Esophagus (tissue), 2 donors: ENCODE measurements around the gene TYROBP. TPM values are rescaled to one million over a fixed set of nuclear protein-coding genes. Genes with fewer than 3 reads are reported as not detected.

Experiments
- H3K27ac ChIP-seq, 2 donors: one replicate each; pipeline ENCODE4 v1.5.1; 2013; ENCODE audit warnings: low read depth in 2 of 2, mild to moderate bottlenecking in 2 of 2, inconsistent platforms in 1 of 2, low read length in 1 of 2, moderate library complexity in 1 of 2
- H3K27me3 ChIP-seq, 2 donors: one replicate each; pipeline ENCODE4 v1.6.1; 2013; ENCODE audit warnings: low read length in 2 of 2, control low read depth in 1 of 2, mild to moderate bottlenecking in 1 of 2; ENCODE audit not compliant: insufficient read depth in 2 of 2, control insufficient read depth in 1 of 2
- H3K36me3 ChIP-seq, 2 donors: one replicate each; pipeline ENCODE4 v1.6.1; 2013; ENCODE audit warnings: low read length in 1 of 2; ENCODE audit not compliant: control insufficient read depth in 2 of 2, insufficient read depth in 2 of 2
- H3K4me1 ChIP-seq, 2 donors: one replicate each; pipeline ENCODE4 v1.6.1; 2013; ENCODE audit warnings: low read length in 1 of 2; ENCODE audit not compliant: control insufficient read depth in 2 of 2, insufficient read depth in 2 of 2
- H3K4me3 ChIP-seq, 2 donors: one replicate each; pipeline ENCODE4 v1.5.1; 2013; ENCODE audit warnings: low read length in 2 of 2, mild to moderate bottlenecking in 2 of 2, low read depth in 1 of 2, moderate library complexity in 1 of 2
- H3K9me3 ChIP-seq, 2 donors: one replicate each; pipeline ENCODE4 v1.6.1; 2013; ENCODE audit warnings: mild to moderate bottlenecking in 2 of 2, low read depth in 1 of 2, low read length in 1 of 2, moderate library complexity in 1 of 2; ENCODE audit not compliant: control insufficient read depth in 2 of 2, insufficient read depth in 1 of 2
- WGBS, 2 donors: extraction: QIAGEN DNeasy Blood & Tissue Kit; methylation state at CpG; one replicate each; pipeline ENCODE4 v1.1.7; 2013; 5-methylcytosine and 5-hydroxymethylcytosine counted together
- polyA plus RNA-seq, 2 donors: library from polyadenylated mRNA; stranded (reverse); fragments of 200-250 nt; gene quantifications; one replicate each; pipeline ENCODE4 v1.2.3, GENCODE V29; 2013
- donor health status: healthy with polysubstance abuse.
- donor health status: Bipolar disorder and iron deficiency.

The TYROBP gene
- polyA plus RNA-seq, 2 donors = 16.7 to 26.8 TPM

DNA sequence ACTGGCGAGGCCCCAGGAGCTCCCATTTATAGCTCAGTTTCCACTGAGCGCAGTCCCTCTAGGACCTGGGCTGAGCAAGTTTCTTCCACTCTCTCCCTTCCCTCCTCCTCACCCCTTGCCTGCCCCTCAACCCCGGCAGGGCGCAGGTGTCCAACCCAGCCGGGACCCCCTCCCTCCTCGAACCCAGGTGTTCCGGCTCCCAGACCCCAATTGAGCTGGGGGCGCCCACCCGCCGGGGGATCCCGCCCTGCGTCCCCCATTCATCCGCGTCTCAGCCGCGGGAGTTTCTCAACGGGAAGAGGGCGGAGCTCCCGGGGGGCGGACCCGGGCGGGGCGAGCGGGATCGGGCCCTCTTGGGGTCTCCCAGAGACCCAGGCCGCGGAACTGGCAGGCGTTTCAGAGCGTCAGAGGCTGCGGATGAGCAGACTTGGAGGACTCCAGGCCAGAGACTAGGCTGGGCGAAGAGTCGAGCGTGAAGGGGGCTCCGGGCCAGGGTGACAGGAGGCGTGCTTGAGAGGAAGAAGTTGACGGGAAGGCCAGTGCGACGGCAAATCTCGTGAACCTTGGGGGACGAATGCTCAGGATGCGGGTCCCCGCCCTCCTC lies 51.4 kb downstream of the TYROBP start, which contains the start of gene KIRREL2:
Gene KIRREL2, plus strand, starts transcription at position 366 of the 604 bp plus-strand sequence. Its CDS starts 209 bp downstream, at position 575.
- H3K9me3 ChIP-seq = peaks cover 0 to 4% of the 10 kb centered on the region in 2 donors
- peaks cover 0 to 16% of the 10 kb centered on the region in 2 donors for H3K27me3 ChIP-seq
- no peak within 1 kb of the TSS for H3K27ac ChIP-seq
- peaks cover 0 to 7% of the 10 kb centered on the region in 2 donors for H3K4me1 ChIP-seq
- H3K4me3 ChIP-seq = peak within 1 kb of the TSS; percentile 28 to 40
- WGBS, 2 donors = 1% methylated on average over 41 to 42 of the region's 42 CpGs
- no peaks in the 10 kb centered on the region for H3K36me3 ChIP-seq

Other genes with a start within 250 kb of the TYROBP start
- 10 to 100 TPM; 10.7 to 11.5 TPM for gene UPK1A, start 241.8 kb downstream of the TYROBP start, polyA plus RNA-seq
- under 1 TPM; 0.07 to 0.18 TPM for gene ZBTB32, start 203.7 kb downstream of the TYROBP start, polyA plus RNA-seq
- 10 to 100 TPM; 21.5 to 33.8 TPM for gene KMT2B, start 190.3 kb downstream of the TYROBP start, polyA plus RNA-seq
- 1 to 10 TPM; 4.3 to 5.1 TPM for gene IGFLR1, start 165.8 kb downstream of the TYROBP start, polyA plus RNA-seq
- gene U2AF1L4, start 162.9 kb downstream of the TYROBP start, polyA plus RNA-seq = 10 to 100 TPM; 17.4 to 43.4 TPM
- gene PSENEN, start 162.6 kb downstream of the TYROBP start, polyA plus RNA-seq = 100 to 1,000 TPM in 1 of 2 donors, 10 to 100 TPM in 1; 62.5 to 128 TPM
- 10 to 100 TPM; 10.6 to 20.9 TPM for gene LIN37, start 159.7 kb downstream of the TYROBP start, polyA plus RNA-seq
- 10 to 100 TPM; 12.5 to 18.3 TPM for gene HSPB6, start 151.3 kb downstream of the TYROBP start, polyA plus RNA-seq
- gene PROSER3, start 150.1 kb downstream of the TYROBP start, polyA plus RNA-seq = 10 to 100 TPM in 1 of 2 donors, 1 to 10 TPM in 1; 5.5 to 13.8 TPM
- 10 to 100 TPM in 1 of 2 donors, 1 to 10 TPM in 1; 5.7 to 20.8 TPM for gene ARHGAP33, start 132.7 kb downstream of the TYROBP start, polyA plus RNA-seq
- not detected for gene PRODH2, start 95.5 kb downstream of the TYROBP start, polyA plus RNA-seq
- not detected for gene NPHS1, start 55.8 kb downstream of the TYROBP start, polyA plus RNA-seq
- under 1 TPM in 1 of 2 donors, not detected in 1; 0.02 TPM for gene KIRREL2, start 51.4 kb downstream of the TYROBP start, polyA plus RNA-seq
- 1 to 10 TPM in 1 of 2 donors, under 1 TPM in 1; 0.69 to 1.4 TPM for gene APLP1, start 39.7 kb downstream of the TYROBP start, polyA plus RNA-seq
- gene NFKBID, start 7.8 kb downstream of the TYROBP start, polyA plus RNA-seq = 1 to 10 TPM; 6.6 to 8.5 TPM
- 1 to 10 TPM; 6.2 to 6.7 TPM for gene HCST, start 5.8 kb downstream of the TYROBP start, polyA plus RNA-seq
- 1 to 10 TPM; 4.9 to 5.0 TPM for gene LRFN3, start 28.1 kb upstream of the TYROBP start, polyA plus RNA-seq
- 10 to 100 TPM in 1 of 2 donors, 1 to 10 TPM in 1; 8.6 to 18.0 TPM for gene SDHAF1, start 86.9 kb upstream of the TYROBP start, polyA plus RNA-seq
- 1 to 10 TPM in 1 of 2 donors, under 1 TPM in 1; 0.87 to 2.7 TPM for gene SYNE4, start 100.5 kb upstream of the TYROBP start, polyA plus RNA-seq
- gene ALKBH6, start 105.9 kb upstream of the TYROBP start, polyA plus RNA-seq = 10 to 100 TPM; 15.9 to 19.2 TPM
- 1 to 10 TPM; 2.8 to 7.3 TPM for gene CLIP3, start 124.6 kb upstream of the TYROBP start, polyA plus RNA-seq
- gene THAP8, start 146.0 kb upstream of the TYROBP start, polyA plus RNA-seq = 1 to 10 TPM; 3.9 to 4.3 TPM
- gene WDR62, start 146.6 kb upstream of the TYROBP start, polyA plus RNA-seq = 1 to 10 TPM; 2.1 to 2.7 TPM
- gene OVOL3, start 202.8 kb upstream of the TYROBP start, polyA plus RNA-seq = under 1 TPM in 1 of 2 donors, not detected in 1; 0.16 TPM
- gene POLR2I, start 206.6 kb upstream of the TYROBP start, polyA plus RNA-seq = 10 to 100 TPM; 66.7 to 77.8 TPM
- gene TBCB, start 207.2 kb upstream of the TYROBP start, polyA plus RNA-seq = 100 to 1,000 TPM; 100 to 149 TPM
- gene CAPNS1, start 231.8 kb upstream of the TYROBP start, polyA plus RNA-seq = 1,000 to 10,000 TPM in 1 of 2 donors, 100 to 1,000 TPM in 1; 919 to 1,019 TPM
- 10 to 100 TPM; 17.3 to 22.9 TPM for gene COX7A1, start 244.2 kb upstream of the TYROBP start, polyA plus RNA-seq